CD4-positive, alpha-beta T cell (primary cell): ENCODE data around the gene ITPKA. TPM values are rescaled to one million over a fixed set of nuclear protein-coding genes. Genes with fewer than 3 reads are reported as not detected.

Experiments used
- ATAC-seq: fragments of 200-7000 bp; cut with Tn5 transposase; one replicate; pipeline ENCODE4 v1.10.0; 2022; ENCODE audit warnings: mild to moderate bottlenecking; ENCODE audit not compliant: poor library complexity
- CTCF ChIA-PET: fragments of 350-600 bp; sonication (Branson Sonifier 250); formaldehyde crosslinking; loops from one replicate; lab custom pipeline; 2021; ENCODE audit warnings: antibody characterized with exemption, inconsistent platforms; lab: Charles Lee
- POLR2A ChIA-PET: fragments of 350-600 bp; sonication (Branson Sonifier 250); formaldehyde crosslinking; loops from one replicate; lab custom pipeline; 2021; ENCODE audit warnings: antibody characterized with exemption, inconsistent platforms; lab: Charles Lee
- DNase-seq, 14 experiments: peaks; one replicate each; pipeline ENCODE4 v3.0.0-alpha.2; 2013 to 2020; ENCODE audit warnings: mixed read lengths in 2 of 14
- H3K27ac ChIP-seq, 2 donors: one replicate each; pipeline versions ENCODE4 v1.5.1 to v1.7.0; 2013; ENCODE audit warnings: low read length in 2 of 2, low read depth in 1 of 2, mild to moderate bottlenecking in 1 of 2
- H3K27me3 ChIP-seq, 2 experiments: 1 replicate in 1 of 2; 2 replicates in 1 of 2; pipeline versions ENCODE4 v1.6.1 to v1.7.0; 2013; ENCODE audit warnings: low read length in 2 of 2, control low read depth in 1 of 2, mild to moderate bottlenecking in 1 of 2, moderate library complexity in 1 of 2; ENCODE audit not compliant: insufficient read depth in 2 of 2, control insufficient read depth in 1 of 2
- H3K36me3 ChIP-seq: one replicate; pipeline ENCODE4 v1.6.1; 2013; ENCODE audit warnings: low read length, control low read depth; ENCODE audit not compliant: insufficient read depth
- H3K4me1 ChIP-seq: one replicate; pipeline ENCODE4 v1.6.1; 2013; ENCODE audit warnings: low read length, control low read depth; ENCODE audit not compliant: insufficient read depth
- H3K4me3 ChIP-seq: one replicate; pipeline ENCODE4 v1.5.1; 2013; ENCODE audit warnings: mild to moderate bottlenecking, low read length, moderate library complexity
- H3K9me3 ChIP-seq, 2 experiments: 1 replicate in 1 of 2; 2 replicates in 1 of 2; pipeline versions ENCODE4 v1.6.1 to v1.7.0; 2013; ENCODE audit warnings: low read length in 2 of 2, mild to moderate bottlenecking in 2 of 2, control low read depth in 1 of 2, moderate library complexity in 1 of 2; ENCODE audit not compliant: control insufficient read depth in 1 of 2, insufficient read depth in 1 of 2
- H3K27ac Mint-ChIP-seq: one replicate; pipeline ENCODE4 v1.8.0; 2020; ENCODE audit warnings: mixed read lengths
- H3K27me3 Mint-ChIP-seq: one replicate; pipeline ENCODE4 v1.8.0; 2021; ENCODE audit warnings: mixed read lengths
- H3K36me3 Mint-ChIP-seq: one replicate; pipeline ENCODE4 v1.8.0; 2021; ENCODE audit warnings: low read depth, mixed read lengths
- H3K4me1 Mint-ChIP-seq: one replicate; pipeline ENCODE4 v1.8.0; 2021; ENCODE audit warnings: low read depth, mixed read lengths
- H3K4me3 Mint-ChIP-seq: one replicate; pipeline ENCODE4 v1.8.0; 2020; ENCODE audit warnings: mild to moderate bottlenecking, mixed read lengths
- H3K9me3 Mint-ChIP-seq: one replicate; pipeline ENCODE4 v1.8.0; 2020; ENCODE audit warnings: mixed read lengths
- intact Hi-C, 2 experiments: fragments of 100-400 bp; cut with DNase I in 1 of 2; cut with micrococcal nuclease in 1 of 2; formaldehyde crosslinking; loops; one replicate each; pipeline versions ENCODE4 v1.15.1 to v1.9.0; 2023 to 2025; cut with DNase I, micrococcal nuclease
- total RNA-seq, 174 experiments: library from RNA in 2 of 174; stranded (reverse) in 2 of 174; gene quantifications; one replicate each; pipeline ENCODE4 v1.2.3 and lab custom pipeline; 2021 to 2026
- TF ChIP-seq, protein P1 (sequence below): fragments of 200-600 bp; IDR thresholded peaks from one replicate; pipeline ENCODE4 v1.8.0; 2022; ENCODE audit warnings: antibody characterized with exemption, mild to moderate bottlenecking

The ITPKA gene
- total RNA-seq, 2 experiments from 2014 or later = not detected

- no peaks in the 10 kb centered on the region for H3K9me3 Mint-ChIP-seq
- ATAC-seq (no peak), DNase-seq (peak in 3 of 14 experiments; percentile 23 to 50 (median 44))
- Histone ChIP-seq H3K27me3 (no peaks in the 10 kb centered on the region), H3K4me1 (peaks cover 16% of the 10 kb centered on the region), H3K27ac (no peak overlapping the region), H3K36me3 (no peaks in the 10 kb centered on the region), H3K9me3 (no peaks in the 10 kb centered on the region), H3K4me3 (peak overlapping the region; percentile 98)
- intact Hi-C loops = loop anchor here (2.0 to 10.0 kb wide), 7 partner anchors 14 to 980 kb away; partner anchors contain the start of genes CCDC32 (in 1 of the 2), DNAJC17 (in 1 of the 2), GANC (in 1 of the 2) and INO80 (in 1 of the 2)
- TF ChIP-seq, protein P1, sequence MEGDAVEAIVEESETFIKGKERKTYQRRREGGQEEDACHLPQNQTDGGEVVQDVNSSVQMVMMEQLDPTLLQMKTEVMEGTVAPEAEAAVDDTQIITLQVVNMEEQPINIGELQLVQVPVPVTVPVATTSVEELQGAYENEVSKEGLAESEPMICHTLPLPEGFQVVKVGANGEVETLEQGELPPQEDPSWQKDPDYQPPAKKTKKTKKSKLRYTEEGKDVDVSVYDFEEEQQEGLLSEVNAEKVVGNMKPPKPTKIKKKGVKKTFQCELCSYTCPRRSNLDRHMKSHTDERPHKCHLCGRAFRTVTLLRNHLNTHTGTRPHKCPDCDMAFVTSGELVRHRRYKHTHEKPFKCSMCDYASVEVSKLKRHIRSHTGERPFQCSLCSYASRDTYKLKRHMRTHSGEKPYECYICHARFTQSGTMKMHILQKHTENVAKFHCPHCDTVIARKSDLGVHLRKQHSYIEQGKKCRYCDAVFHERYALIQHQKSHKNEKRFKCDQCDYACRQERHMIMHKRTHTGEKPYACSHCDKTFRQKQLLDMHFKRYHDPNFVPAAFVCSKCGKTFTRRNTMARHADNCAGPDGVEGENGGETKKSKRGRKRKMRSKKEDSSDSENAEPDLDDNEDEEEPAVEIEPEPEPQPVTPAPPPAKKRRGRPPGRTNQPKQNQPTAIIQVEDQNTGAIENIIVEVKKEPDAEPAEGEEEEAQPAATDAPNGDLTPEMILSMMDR = no peak
- ChIA-PET CTCF (interaction anchor here (1.1 to 2.1 kb wide), 3 partner anchors 13 to 230 kb away, joined by 5 to 21 read pairs (median 9); partner anchors contain the start of genes MAPKBP1 and TYRO3), POLR2A (interaction anchor here (0.6 to 2.3 kb wide), 12 partner anchors 10 to 775 kb away, joined by 3 to 22 read pairs (median 3); partner anchors contain the start of genes C15orf62, INO80, ITPKA and MGA)
- peak overlapping the region; percentile 85 for H3K27ac Mint-ChIP-seq
- no peaks in the 10 kb centered on the region for H3K27me3 Mint-ChIP-seq
- peak overlapping the region; percentile 98 for H3K4me3 Mint-ChIP-seq
- H3K4me1 Mint-ChIP-seq = peaks cover 29% of the 10 kb centered on the region
- H3K36me3 Mint-ChIP-seq = peaks cover 7% of the 10 kb centered on the region
Measured at GRCh38 chr15:41544650-41545015, 51.0 kb downstream of the ITPKA start.

DNA sequence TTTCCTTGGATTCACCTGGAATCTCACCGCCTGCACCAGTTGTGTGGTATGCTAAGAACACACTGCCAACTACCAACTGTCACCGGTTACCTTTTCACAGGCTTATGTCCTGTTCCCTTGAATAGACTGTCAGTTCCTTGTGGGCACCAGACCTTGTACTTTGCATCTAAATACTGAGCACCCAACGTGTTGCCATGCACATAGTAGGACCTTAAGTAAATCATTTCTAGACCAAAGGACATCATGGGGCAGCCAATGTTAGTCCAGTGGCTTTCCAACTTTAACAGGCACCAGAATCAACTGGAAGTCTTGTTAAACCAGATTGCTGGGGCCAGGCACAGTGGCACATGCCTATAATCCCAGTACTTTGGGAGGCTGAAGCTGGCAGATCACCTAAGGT is 51.5 kb downstream of the ITPKA start:
- no peaks in the 10 kb centered on the region for H3K36me3 ChIP-seq
- no peaks in the 10 kb centered on the region for H3K9me3 ChIP-seq
- Mint-ChIP-seq H3K27ac (peak overlapping the region; percentile 85), H3K36me3 (peaks cover 7% of the 10 kb centered on the region), H3K9me3 (no peaks in the 10 kb centered on the region), H3K4me1 (peaks cover 29% of the 10 kb centered on the region), H3K4me3 (peak overlapping the region; percentile 98), H3K27me3 (no peaks in the 10 kb centered on the region)
- ChIA-PET POLR2A (interaction anchor here (1.6 to 2.3 kb wide), 2 partner anchors 13 to 16 kb away, joined by 3 to 22 read pairs; partner anchors contain the start of gene TYRO3), CTCF (interaction anchor here (2.1 kb wide), 1 partner anchor 13 kb away, joined by 21 read pairs; the partner anchor contains the start of gene TYRO3)
- no peak for ATAC-seq
- DNase-seq = no peak
- TF ChIP-seq, protein P1 = no peak
- H3K27ac ChIP-seq = no peak overlapping the region
- no peak overlapping the region for H3K4me3 ChIP-seq
- intact Hi-C loops = loop anchor here (2.0 to 10.0 kb wide), 4 partner anchors 14 to 980 kb away; partner anchors contain the start of genes CCDC32 (in 1 of the 2), INO80 (in 1 of the 2), NUSAP1 (in 1 of the 2) and OIP5 (in 1 of the 2)
- no peaks in the 10 kb centered on the region for H3K27me3 ChIP-seq
- H3K4me1 ChIP-seq = peaks cover 16% of the 10 kb centered on the region

- Histone ChIP-seq H3K27me3 (no peaks in the 10 kb centered on the region), H3K4me1 (peaks cover 16% of the 10 kb centered on the region), H3K36me3 (no peaks in the 10 kb centered on the region), H3K27ac (no peak overlapping the region), H3K9me3 (no peaks in the 10 kb centered on the region), H3K4me3 (no peak overlapping the region)
- no peaks in the 10 kb centered on the region for H3K9me3 Mint-ChIP-seq
- H3K27me3 Mint-ChIP-seq = peaks cover 4% of the 10 kb centered on the region
- H3K27ac Mint-ChIP-seq = no peak overlapping the region
- TF ChIP-seq, protein P1 = no peak
- peaks cover 21% of the 10 kb centered on the region for H3K4me1 Mint-ChIP-seq
- DNase-seq = no peak
- peak overlapping the region; percentile 58 for H3K4me3 Mint-ChIP-seq
- peaks cover 7% of the 10 kb centered on the region for H3K36me3 Mint-ChIP-seq
- ATAC-seq = no peak
- POLR2A ChIA-PET = no interaction called here
- CTCF ChIA-PET = interaction anchor here (1.1 to 2.4 kb wide), 2 partner anchors 11 kb away, joined by 3 to 9 read pairs; no protein-coding TSS in a partner anchor
- intact Hi-C loops = loop anchor here in 1 of 2 experiments (10.0 kb wide), 3 partner anchors 212 to 982 kb away; partner anchors contain the start of genes CCDC32, INO80, NUSAP1 and OIP5
Measured at GRCh38 chr15:41546851-41547786, 53.4 kb downstream of the ITPKA start.
